ENCODE results near the gene GABRD.

GABRD gene, protein sequence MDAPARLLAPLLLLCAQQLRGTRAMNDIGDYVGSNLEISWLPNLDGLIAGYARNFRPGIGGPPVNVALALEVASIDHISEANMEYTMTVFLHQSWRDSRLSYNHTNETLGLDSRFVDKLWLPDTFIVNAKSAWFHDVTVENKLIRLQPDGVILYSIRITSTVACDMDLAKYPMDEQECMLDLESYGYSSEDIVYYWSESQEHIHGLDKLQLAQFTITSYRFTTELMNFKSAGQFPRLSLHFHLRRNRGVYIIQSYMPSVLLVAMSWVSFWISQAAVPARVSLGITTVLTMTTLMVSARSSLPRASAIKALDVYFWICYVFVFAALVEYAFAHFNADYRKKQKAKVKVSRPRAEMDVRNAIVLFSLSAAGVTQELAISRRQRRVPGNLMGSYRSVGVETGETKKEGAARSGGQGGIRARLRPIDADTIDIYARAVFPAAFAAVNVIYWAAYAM

GRCh38 chr1:2019172-2019543 is at the start of gene GABRD:
Gene GABRD (plus strand): TSS chr1:2019345. CDS start chr1:2019424, 79 bp downstream.
- no peak within 1 kb of the TSS for H3K27ac ChIP-seq (ENCODE audit: low read length)
- peaks cover 56 to 59% of the 10 kb centered on the region in 2 donors for H3K27me3 ChIP-seq (ENCODE audit: control insufficient read depth in 1 of 2, insufficient read depth in 2 of 2, low read length in 2 of 2)
- peak within 1 kb of the TSS in 1 of 2 donors; percentile 15 for H3K4me3 ChIP-seq (ENCODE audit: low read length in 2 of 2)
- H3K9ac ChIP-seq (ENCODE audit: low read length in 2 of 2) = no peak within 1 kb of the TSS
- no peaks in the 10 kb centered on the region for H3K36me3 ChIP-seq (ENCODE audit: control insufficient read depth in 2 of 2, insufficient read depth in 2 of 2, low read length in 2 of 2)
- H3K9me3 ChIP-seq (ENCODE audit: control insufficient read depth in 2 of 2, low read length in 2 of 2) = no peaks in the 10 kb centered on the region
- H3K4me1 ChIP-seq (ENCODE audit: control insufficient read depth, insufficient read depth, low read length) = peaks cover 5% of the 10 kb centered on the region

DNA sequence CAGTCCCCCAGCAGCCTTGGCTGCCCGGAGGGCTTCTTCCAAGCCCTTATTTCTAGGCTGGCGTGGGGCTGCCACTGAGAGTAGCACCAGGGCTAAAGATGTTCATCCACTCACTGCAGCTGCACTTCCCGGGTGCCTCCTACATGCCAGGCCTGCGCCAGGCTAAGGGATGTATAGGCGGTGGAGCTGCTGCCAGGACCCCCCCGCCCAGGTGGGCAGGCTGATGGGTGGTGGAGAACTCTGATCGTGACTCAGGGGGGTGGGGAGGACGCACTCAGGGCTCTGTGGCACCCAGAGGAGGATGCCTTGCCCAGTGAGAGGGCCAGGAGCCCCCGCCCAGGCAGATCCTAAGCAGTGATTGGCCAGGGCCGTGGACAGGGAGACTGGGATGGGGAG is 49.6 kb upstream of the GABRD start:
- Histone ChIP-seq H3K4me3 (ENCODE audit: low read length in 2 of 2) (no peak overlapping the region), H3K9ac (ENCODE audit: low read length in 2 of 2) (no peak overlapping the region), H3K9me3 (ENCODE audit: control insufficient read depth in 2 of 2, low read length in 2 of 2) (no peaks in the 10 kb centered on the region), H3K4me1 (ENCODE audit: control insufficient read depth, insufficient read depth, low read length) (no peaks in the 10 kb centered on the region), H3K27ac (ENCODE audit: low read length) (no peak overlapping the region), H3K36me3 (ENCODE audit: control insufficient read depth in 2 of 2, insufficient read depth in 2 of 2, low read length in 2 of 2) (no peaks in the 10 kb centered on the region), H3K27me3 (ENCODE audit: control insufficient read depth in 1 of 2, insufficient read depth in 2 of 2, low read length in 2 of 2) (peaks cover 16 to 23% of the 10 kb centered on the region in 2 donors)

DNA sequence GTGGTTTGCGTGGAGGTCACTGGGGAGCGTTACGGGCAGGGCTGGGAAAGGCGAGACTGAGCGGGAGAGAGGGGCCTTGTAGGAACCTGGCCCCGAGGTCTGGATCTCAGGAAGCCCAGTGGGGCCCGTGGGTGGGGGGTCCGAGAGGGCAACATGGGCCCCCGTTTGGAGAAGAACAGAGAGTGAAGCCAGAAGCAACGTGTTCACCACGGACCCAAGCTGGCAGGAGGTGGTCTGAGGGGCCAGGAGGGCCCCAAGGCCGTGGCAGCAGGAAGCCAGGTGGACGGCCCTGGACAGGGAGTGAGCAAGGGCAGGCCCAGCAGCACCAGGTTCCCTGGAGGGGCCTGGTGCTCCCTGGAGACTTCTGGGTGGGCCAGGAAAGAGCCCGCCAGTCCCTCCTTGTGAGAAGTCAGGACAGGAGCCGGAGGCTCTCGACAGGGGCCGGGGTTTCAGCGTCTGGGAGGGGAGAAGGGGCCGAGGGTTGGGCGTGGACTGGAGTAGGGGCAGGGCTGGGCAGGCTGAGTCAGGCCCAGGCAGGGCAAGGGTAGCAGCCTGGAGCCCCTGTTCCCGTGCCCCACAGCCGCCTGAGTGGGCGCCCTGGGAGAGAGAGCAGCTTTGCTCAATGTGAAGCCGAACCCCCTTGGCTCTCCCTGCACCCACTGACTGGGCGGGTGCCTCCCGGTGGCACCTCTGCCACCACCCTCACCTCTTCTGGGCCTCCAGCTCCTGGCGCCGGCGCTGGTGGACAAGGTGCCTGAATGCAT is 49.0 kb upstream of the GABRD start:
- Histone ChIP-seq H3K27me3 (ENCODE audit: control insufficient read depth in 1 of 2, insufficient read depth in 2 of 2, low read length in 2 of 2) (peaks cover 16 to 23% of the 10 kb centered on the region in 2 donors), H3K36me3 (ENCODE audit: control insufficient read depth in 2 of 2, insufficient read depth in 2 of 2, low read length in 2 of 2) (no peaks in the 10 kb centered on the region), H3K9me3 (ENCODE audit: control insufficient read depth in 2 of 2, low read length in 2 of 2) (no peaks in the 10 kb centered on the region), H3K27ac (ENCODE audit: low read length) (no peak overlapping the region), H3K4me3 (ENCODE audit: low read length in 2 of 2) (no peak overlapping the region), H3K4me1 (ENCODE audit: control insufficient read depth, insufficient read depth, low read length) (no peaks in the 10 kb centered on the region), H3K9ac (ENCODE audit: low read length in 2 of 2) (no peak overlapping the region)

DNA sequence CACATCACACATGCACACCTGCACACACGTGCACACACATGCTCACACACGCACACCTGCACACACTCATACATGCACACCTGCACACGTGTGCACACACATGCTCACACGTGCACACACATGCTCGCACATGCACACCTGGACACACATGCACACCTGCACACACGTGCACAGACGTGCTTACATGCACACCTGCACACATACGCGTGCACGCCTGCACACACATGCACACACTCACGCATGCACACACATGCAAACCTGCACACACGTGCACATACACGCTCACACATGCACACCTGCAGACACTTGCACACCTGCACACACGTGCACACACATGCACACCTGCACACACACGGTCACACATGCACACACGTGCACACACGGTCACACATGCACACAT is 48.1 kb upstream of the GABRD start:
- Histone ChIP-seq H3K27me3 (ENCODE audit: control insufficient read depth in 1 of 2, insufficient read depth in 2 of 2, low read length in 2 of 2) (peaks cover 15 to 16% of the 10 kb centered on the region in 2 donors), H3K9me3 (ENCODE audit: control insufficient read depth in 2 of 2, low read length in 2 of 2) (no peaks in the 10 kb centered on the region), H3K4me1 (ENCODE audit: control insufficient read depth, insufficient read depth, low read length) (no peaks in the 10 kb centered on the region), H3K27ac (ENCODE audit: low read length) (no peak overlapping the region), H3K4me3 (ENCODE audit: low read length in 2 of 2) (no peak overlapping the region), H3K36me3 (ENCODE audit: control insufficient read depth in 2 of 2, insufficient read depth in 2 of 2, low read length in 2 of 2) (no peaks in the 10 kb centered on the region), H3K9ac (ENCODE audit: low read length in 2 of 2) (no peak overlapping the region)

GRCh38 chr1:1971688-1972087 is 47.5 kb upstream of the GABRD start:
- no peak overlapping the region for H3K4me3 ChIP-seq (ENCODE audit: low read length in 2 of 2)

GRCh38 chr1:1972976-1973715 is 46.0 kb upstream of the GABRD start:
- H3K36me3 ChIP-seq (ENCODE audit: control insufficient read depth in 2 of 2, insufficient read depth in 2 of 2, low read length in 2 of 2) = no peaks in the 10 kb centered on the region
- H3K4me3 ChIP-seq (ENCODE audit: low read length in 2 of 2) = no peak overlapping the region
- no peak overlapping the region for H3K27ac ChIP-seq (ENCODE audit: low read length)
- no peak overlapping the region for H3K9ac ChIP-seq (ENCODE audit: low read length in 2 of 2)
- no peaks in the 10 kb centered on the region for H3K9me3 ChIP-seq (ENCODE audit: control insufficient read depth in 2 of 2, low read length in 2 of 2)
- H3K4me1 ChIP-seq (ENCODE audit: control insufficient read depth, insufficient read depth, low read length) = no peaks in the 10 kb centered on the region
- H3K27me3 ChIP-seq (ENCODE audit: control insufficient read depth in 1 of 2, insufficient read depth in 2 of 2, low read length in 2 of 2) = peaks cover 9 to 12% of the 10 kb centered on the region in 2 donors

More at GRCh38 chr1:1971688-1972087, 47.5 kb upstream of the GABRD start:
- Histone ChIP-seq H3K27ac (ENCODE audit: low read length) (no peak overlapping the region), H3K36me3 (ENCODE audit: control insufficient read depth in 2 of 2, insufficient read depth in 2 of 2, low read length in 2 of 2) (no peaks in the 10 kb centered on the region), H3K9me3 (ENCODE audit: control insufficient read depth in 2 of 2, low read length in 2 of 2) (no peaks in the 10 kb centered on the region), H3K9ac (ENCODE audit: low read length in 2 of 2) (no peak overlapping the region), H3K27me3 (ENCODE audit: control insufficient read depth in 1 of 2, insufficient read depth in 2 of 2, low read length in 2 of 2) (peaks cover 15 to 16% of the 10 kb centered on the region in 2 donors), H3K4me1 (ENCODE audit: control insufficient read depth, insufficient read depth, low read length) (no peaks in the 10 kb centered on the region)

DNA sequence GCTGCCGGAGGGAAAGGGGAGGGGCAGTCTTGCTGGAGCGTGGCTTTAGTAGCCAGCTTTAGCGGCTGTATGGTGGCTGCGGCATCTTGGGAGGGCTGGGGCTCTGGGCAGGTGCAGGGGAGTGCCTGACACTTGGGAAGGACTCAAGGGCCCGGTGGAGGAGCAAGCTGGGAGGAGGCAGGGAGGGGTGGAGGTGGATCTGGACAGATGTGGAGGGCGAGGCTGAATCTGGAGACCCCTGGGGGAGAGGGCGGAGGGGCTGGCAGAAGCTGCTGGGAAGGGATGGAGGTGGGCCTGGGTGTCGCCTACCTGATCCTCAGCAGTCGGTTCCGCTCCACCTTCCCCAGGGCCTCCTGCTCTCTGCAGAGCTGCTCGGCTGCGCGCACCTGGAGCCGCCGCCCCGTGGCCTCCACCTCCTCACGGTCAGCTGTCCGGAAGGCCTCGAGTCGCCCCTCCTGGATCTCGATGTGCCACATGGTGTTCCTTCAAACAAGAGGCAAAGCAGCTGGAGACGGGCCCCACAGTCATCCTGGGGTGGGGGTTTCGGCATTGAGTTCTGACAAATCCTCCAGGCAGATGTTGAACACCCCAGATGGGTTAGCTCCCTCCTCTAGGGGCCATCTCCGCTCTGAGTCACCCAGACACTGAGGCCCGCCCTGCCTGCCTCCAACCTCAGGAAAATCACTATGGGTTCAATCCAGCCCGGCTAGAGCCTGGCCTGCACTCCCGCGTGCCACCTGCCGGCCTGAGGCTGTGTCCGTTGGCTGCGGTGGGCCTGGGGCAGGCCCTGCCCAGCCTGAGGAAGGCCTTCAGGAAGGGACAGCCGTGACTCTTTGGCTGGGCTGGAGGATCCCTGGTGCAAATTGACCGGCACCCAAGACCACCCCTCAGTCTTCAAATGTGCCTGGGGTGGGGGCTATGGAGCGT is 45.2 kb upstream of the GABRD start:
- no peaks in the 10 kb centered on the region for H3K9me3 ChIP-seq (ENCODE audit: control insufficient read depth in 2 of 2, low read length in 2 of 2)
- H3K9ac ChIP-seq (ENCODE audit: low read length in 2 of 2) = no peak overlapping the region
- no peaks in the 10 kb centered on the region for H3K4me1 ChIP-seq (ENCODE audit: control insufficient read depth, insufficient read depth, low read length)
- H3K36me3 ChIP-seq (ENCODE audit: control insufficient read depth in 2 of 2, insufficient read depth in 2 of 2, low read length in 2 of 2) = no peaks in the 10 kb centered on the region
- no peak overlapping the region for H3K4me3 ChIP-seq (ENCODE audit: low read length in 2 of 2)
- peaks cover 7 to 12% of the 10 kb centered on the region in 2 donors for H3K27me3 ChIP-seq (ENCODE audit: control insufficient read depth in 1 of 2, insufficient read depth in 2 of 2, low read length in 2 of 2)
- H3K27ac ChIP-seq (ENCODE audit: low read length) = no peak overlapping the region

DNA sequence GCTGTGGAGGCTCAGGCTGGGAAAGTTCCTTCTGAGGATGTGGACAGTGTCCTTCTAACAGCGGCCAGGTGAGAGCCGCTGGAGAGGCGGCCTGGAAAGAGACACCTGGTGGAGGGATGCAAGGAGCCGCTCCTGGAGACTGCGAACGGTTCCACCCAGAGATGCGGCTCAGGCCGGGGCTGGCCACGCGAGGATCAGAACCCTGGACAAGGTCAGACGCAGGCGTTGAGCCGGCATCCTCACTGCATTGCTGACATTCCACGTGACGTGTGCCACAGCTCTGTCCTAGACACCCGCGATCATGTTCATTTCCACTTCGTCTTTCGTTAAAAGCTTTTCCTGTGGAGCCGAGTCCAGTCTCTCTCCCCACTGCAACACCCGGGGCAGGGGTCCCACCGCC is 44.3 kb upstream of the GABRD start:
- Histone ChIP-seq H3K36me3 (ENCODE audit: control insufficient read depth in 2 of 2, insufficient read depth in 2 of 2, low read length in 2 of 2) (no peaks in the 10 kb centered on the region), H3K4me3 (ENCODE audit: low read length in 2 of 2) (no peak overlapping the region), H3K27me3 (ENCODE audit: control insufficient read depth in 1 of 2, insufficient read depth in 2 of 2, low read length in 2 of 2) (peaks cover 7 to 12% of the 10 kb centered on the region in 2 donors), H3K9me3 (ENCODE audit: control insufficient read depth in 2 of 2, low read length in 2 of 2) (no peaks in the 10 kb centered on the region), H3K9ac (ENCODE audit: low read length in 2 of 2) (no peak overlapping the region), H3K4me1 (ENCODE audit: control insufficient read depth, insufficient read depth, low read length) (no peaks in the 10 kb centered on the region), H3K27ac (ENCODE audit: low read length) (no peak overlapping the region)

DNA sequence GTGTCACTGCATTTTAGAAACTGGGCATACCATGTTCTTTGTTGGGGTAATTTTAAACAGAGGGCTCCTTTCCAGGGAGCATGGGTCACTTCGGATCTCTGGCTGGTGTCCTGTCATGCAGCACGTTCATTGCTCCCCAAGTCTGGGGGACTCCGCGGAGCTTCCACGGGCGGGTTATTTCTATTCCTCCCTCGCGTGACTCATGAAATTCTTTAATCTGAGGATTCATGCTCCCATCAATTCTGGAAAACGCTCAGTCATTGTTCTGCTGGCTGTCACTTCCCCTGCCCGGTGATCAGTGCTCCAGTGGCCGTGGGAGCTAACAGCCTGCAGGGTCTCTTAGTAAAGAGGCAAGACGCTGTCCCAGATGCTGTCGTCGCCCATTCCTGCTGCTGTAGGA is 43.6 kb upstream of the GABRD start:
- H3K4me3 ChIP-seq (ENCODE audit: low read length in 2 of 2) = no peak overlapping the region
- no peak overlapping the region for H3K27ac ChIP-seq (ENCODE audit: low read length)
- H3K4me1 ChIP-seq (ENCODE audit: control insufficient read depth, insufficient read depth, low read length) = no peaks in the 10 kb centered on the region
- no peak overlapping the region for H3K9ac ChIP-seq (ENCODE audit: low read length in 2 of 2)
- H3K27me3 ChIP-seq (ENCODE audit: control insufficient read depth in 1 of 2, insufficient read depth in 2 of 2, low read length in 2 of 2) = peaks cover 7 to 12% of the 10 kb centered on the region in 2 donors
- H3K9me3 ChIP-seq (ENCODE audit: control insufficient read depth in 2 of 2, low read length in 2 of 2) = no peaks in the 10 kb centered on the region
- H3K36me3 ChIP-seq (ENCODE audit: control insufficient read depth in 2 of 2, insufficient read depth in 2 of 2, low read length in 2 of 2) = no peaks in the 10 kb centered on the region

GRCh38 chr1:1976031-1976430 is 43.1 kb upstream of the GABRD start:
- H3K4me1 ChIP-seq (ENCODE audit: control insufficient read depth, insufficient read depth, low read length) = no peaks in the 10 kb centered on the region
- H3K36me3 ChIP-seq (ENCODE audit: control insufficient read depth in 2 of 2, insufficient read depth in 2 of 2, low read length in 2 of 2) = no peaks in the 10 kb centered on the region
- no peaks in the 10 kb centered on the region for H3K9me3 ChIP-seq (ENCODE audit: control insufficient read depth in 2 of 2, low read length in 2 of 2)
- H3K4me3 ChIP-seq (ENCODE audit: low read length in 2 of 2) = no peak overlapping the region
- no peak overlapping the region for H3K9ac ChIP-seq (ENCODE audit: low read length in 2 of 2)
- no peak overlapping the region for H3K27ac ChIP-seq (ENCODE audit: low read length)
- H3K27me3 ChIP-seq (ENCODE audit: control insufficient read depth in 1 of 2, insufficient read depth in 2 of 2, low read length in 2 of 2) = peaks cover 7 to 11% of the 10 kb centered on the region in 2 donors

All from stomach smooth muscle (tissue), 2 donors.